Caco-2 (cell line): ENCODE data around the gene LRRC14B. TPM values are rescaled to one million over a fixed set of nuclear protein-coding genes. Genes with fewer than 3 reads are reported as not detected.

Experiments used
- BruUV-seq: library from RNA; stranded (reverse); fragments of 400-500 nt; replicated peaks from 2 replicates; lab custom pipeline; 2021; lab: Mats Ljungman, UMichigan
- CTCF ChIA-PET: fragments of 300-600 bp; sonication (Branson Sonifier 250); formaldehyde crosslinking; loops from one replicate; lab custom pipeline; 2022; ENCODE audit warnings: antibody characterized with exemption; lab: Charles Lee
- POLR2A ChIA-PET: fragments of 300-600 bp; sonication (Branson Sonifier 250); formaldehyde crosslinking; loops from one replicate; lab custom pipeline; 2022; ENCODE audit warnings: antibody characterized with exemption; lab: Charles Lee
- DNase-seq, 2 experiments: peaks; one replicate each; pipeline versions ENCODE4 v3.0.0 to v3.0.0-alpha.2; 2020 to 2022
- H3K27me3 ChIP-seq: replicated peaks from 2 replicates; pipeline ENCODE4 v1.6.0; 2011; ENCODE audit warnings: low read length; ENCODE audit not compliant: control insufficient read depth, insufficient read depth
- H3K36me3 ChIP-seq: 2 replicates; pipeline ENCODE4 v1.5.1; 2011; ENCODE audit warnings: low read length; ENCODE audit not compliant: control insufficient read depth, insufficient read depth
- H3K4me1 ChIP-seq: fragments of 250-450 bp; sonication (Bioruptor Pico); 2 replicates; pipeline ENCODE4 v1.5.1; 2020; ENCODE audit warnings: mild to moderate bottlenecking
- H3K4me3 ChIP-seq: 2 replicates; pipeline ENCODE4 v1.5.1; 2011; ENCODE audit warnings: low read depth, mild to moderate bottlenecking, control low read depth, low read length
- H3K9me3 ChIP-seq: fragments of 250-450 bp; sonication (Bioruptor Pico); 2 replicates; pipeline ENCODE4 v1.5.1; 2020; ENCODE audit warnings: mild to moderate bottlenecking, moderate library complexity
- H3K27ac Mint-ChIP-seq: one replicate; pipeline ENCODE4 v1.8.0; 2022; ENCODE audit warnings: mixed read lengths; ENCODE audit not compliant: unreplicated experiment
- H3K27me3 Mint-ChIP-seq: one replicate; pipeline ENCODE4 v1.8.0; 2022; ENCODE audit warnings: mixed read lengths; ENCODE audit not compliant: insufficient read depth, unreplicated experiment
- H3K36me3 Mint-ChIP-seq: one replicate; pipeline ENCODE4 v1.8.0; 2022; ENCODE audit warnings: mild to moderate bottlenecking, mixed read lengths; ENCODE audit not compliant: insufficient read depth, unreplicated experiment
- H3K4me1 Mint-ChIP-seq: one replicate; pipeline ENCODE4 v1.8.0; 2022; ENCODE audit warnings: low read depth, mixed read lengths; ENCODE audit not compliant: unreplicated experiment
- H3K4me3 Mint-ChIP-seq: one replicate; pipeline ENCODE4 v1.8.0; 2022; ENCODE audit warnings: mild to moderate bottlenecking, moderate library complexity, mixed read lengths; ENCODE audit not compliant: unreplicated experiment
- H3K9me3 Mint-ChIP-seq: one replicate; pipeline ENCODE4 v1.8.0; 2022; ENCODE audit warnings: mixed read lengths; ENCODE audit not compliant: unreplicated experiment
- intact Hi-C: fragments of 100-400 bp; cut with micrococcal nuclease; formaldehyde crosslinking; loops from one replicate; pipeline ENCODE4 v1.10.0; 2022; ENCODE audit not compliant: unreplicated experiment
- total RNA-seq: library from RNA; stranded (reverse); gene quantifications from 2 replicates; pipeline ENCODE4 v1.2.3, GENCODE V29; 2022
- TF ChIP-seq, protein P1 (sequence below), 2 experiments: fragments of 200-600 bp in 1 of 2; IDR thresholded peaks; 1 replicate in 1 of 2; 2 replicates in 1 of 2; pipeline versions ENCODE4 v1.5.1 to v1.8.0; 2011 to 2022; ENCODE audit warnings: antibody characterized with exemption in 1 of 2, control low read depth in 1 of 2, inconsistent platforms in 1 of 2, low read depth in 1 of 2, low read length in 1 of 2, mild to moderate bottlenecking in 1 of 2, moderate library complexity in 1 of 2; ENCODE audit not compliant: insufficient read depth in 1 of 2, severe bottlenecking in 1 of 2, unreplicated experiment in 1 of 2

Gene LRRC14B
- total RNA-seq, 1 experiment from 2014 or later = not detected

- POLR2A ChIA-PET = no interaction called here
Measured at GRCh38 chr5:203246-203930, 12.1 kb downstream of the LRRC14B start.

DNA sequence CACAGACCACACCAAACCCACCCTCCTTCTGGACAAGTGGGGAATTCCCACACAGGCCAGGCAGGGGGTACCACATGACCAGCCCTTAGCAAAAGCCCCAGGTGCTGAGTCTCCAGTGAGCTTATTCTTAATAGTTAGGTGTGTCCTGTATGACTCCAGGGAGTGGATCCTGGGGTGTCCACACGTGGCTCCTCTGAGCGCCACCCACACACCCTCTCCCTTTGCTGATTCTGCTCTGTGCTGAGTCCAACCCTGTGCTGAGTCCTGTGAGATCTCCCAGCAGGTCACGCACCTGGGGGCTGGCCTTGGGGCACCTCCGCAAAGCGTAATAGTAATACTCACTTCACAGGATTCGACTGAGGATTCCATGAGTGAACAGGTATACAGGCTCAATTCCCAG, 12.7 kb downstream of the LRRC14B start:
- no peaks in the 10 kb centered on the region for H3K9me3 Mint-ChIP-seq
- TF ChIP-seq, protein P1, sequence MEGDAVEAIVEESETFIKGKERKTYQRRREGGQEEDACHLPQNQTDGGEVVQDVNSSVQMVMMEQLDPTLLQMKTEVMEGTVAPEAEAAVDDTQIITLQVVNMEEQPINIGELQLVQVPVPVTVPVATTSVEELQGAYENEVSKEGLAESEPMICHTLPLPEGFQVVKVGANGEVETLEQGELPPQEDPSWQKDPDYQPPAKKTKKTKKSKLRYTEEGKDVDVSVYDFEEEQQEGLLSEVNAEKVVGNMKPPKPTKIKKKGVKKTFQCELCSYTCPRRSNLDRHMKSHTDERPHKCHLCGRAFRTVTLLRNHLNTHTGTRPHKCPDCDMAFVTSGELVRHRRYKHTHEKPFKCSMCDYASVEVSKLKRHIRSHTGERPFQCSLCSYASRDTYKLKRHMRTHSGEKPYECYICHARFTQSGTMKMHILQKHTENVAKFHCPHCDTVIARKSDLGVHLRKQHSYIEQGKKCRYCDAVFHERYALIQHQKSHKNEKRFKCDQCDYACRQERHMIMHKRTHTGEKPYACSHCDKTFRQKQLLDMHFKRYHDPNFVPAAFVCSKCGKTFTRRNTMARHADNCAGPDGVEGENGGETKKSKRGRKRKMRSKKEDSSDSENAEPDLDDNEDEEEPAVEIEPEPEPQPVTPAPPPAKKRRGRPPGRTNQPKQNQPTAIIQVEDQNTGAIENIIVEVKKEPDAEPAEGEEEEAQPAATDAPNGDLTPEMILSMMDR (IDR thresholded peaks at IDR 0.05; ENCODE audit: insufficient read depth in 1 of 2, low read depth in 1 of 2, low read length in 1 of 2, severe bottlenecking in 1 of 2, unreplicated experiment in 1 of 2) = no peak
- H3K4me1 Mint-ChIP-seq = peaks cover 7% of the 10 kb centered on the region
- BruUV-seq = no TSS peak
- no peaks in the 10 kb centered on the region for H3K27me3 ChIP-seq
- no peak for DNase-seq
- no peaks in the 10 kb centered on the region for H3K4me1 ChIP-seq
- H3K9me3 ChIP-seq = no peaks in the 10 kb centered on the region
- no peaks in the 10 kb centered on the region for H3K36me3 ChIP-seq
- peaks cover 25% of the 10 kb centered on the region for H3K36me3 Mint-ChIP-seq
- intact Hi-C loops = no loop called here
- H3K4me3 Mint-ChIP-seq = no peak overlapping the region
- no peak overlapping the region for H3K4me3 ChIP-seq
- ChIA-PET POLR2A (no interaction called here), CTCF (no interaction called here)
- H3K27ac Mint-ChIP-seq = no peak overlapping the region
- no peaks in the 10 kb centered on the region for H3K27me3 Mint-ChIP-seq

More at GRCh38 chr5:203246-203930, 12.1 kb downstream of the LRRC14B start:
- Histone ChIP-seq H3K36me3 (no peaks in the 10 kb centered on the region), H3K4me3 (no peak overlapping the region), H3K4me1 (no peaks in the 10 kb centered on the region), H3K27me3 (no peaks in the 10 kb centered on the region), H3K9me3 (no peaks in the 10 kb centered on the region)
- H3K9me3 Mint-ChIP-seq = no peaks in the 10 kb centered on the region
- DNase-seq = no peak
- H3K36me3 Mint-ChIP-seq = peaks cover 27% of the 10 kb centered on the region
- BruUV-seq = no TSS peak
- H3K27me3 Mint-ChIP-seq = no peaks in the 10 kb centered on the region
- CTCF ChIA-PET = interaction anchor here (0.8 kb wide), 1 partner anchor 15 kb away, joined by 3 read pairs; no protein-coding TSS in a partner anchor
- intact Hi-C loops = no loop called here
- H3K4me1 Mint-ChIP-seq = peaks cover 7% of the 10 kb centered on the region
- no peak overlapping the region for H3K27ac Mint-ChIP-seq
- TF ChIP-seq, protein P1 (IDR thresholded peaks at IDR 0.05; ENCODE audit: insufficient read depth in 1 of 2, low read depth in 1 of 2, low read length in 1 of 2, severe bottlenecking in 1 of 2, unreplicated experiment in 1 of 2) = no peak
- no peak overlapping the region for H3K4me3 Mint-ChIP-seq

- Mint-ChIP-seq H3K36me3 (peaks cover 21% of the 10 kb centered on the region), H3K27me3 (no peaks in the 10 kb centered on the region), H3K4me1 (peaks cover 7% of the 10 kb centered on the region), H3K9me3 (no peaks in the 10 kb centered on the region), H3K4me3 (no peak overlapping the region), H3K27ac (no peak overlapping the region)
- DNase-seq = no peak
- ChIA-PET CTCF (no interaction called here), POLR2A (no interaction called here)
- Histone ChIP-seq H3K4me1 (no peaks in the 10 kb centered on the region), H3K9me3 (no peaks in the 10 kb centered on the region), H3K4me3 (no peak overlapping the region), H3K27me3 (no peaks in the 10 kb centered on the region), H3K36me3 (no peaks in the 10 kb centered on the region)
- BruUV-seq = no TSS peak
- intact Hi-C loops = no loop called here
- TF ChIP-seq, protein P1 (IDR thresholded peaks at IDR 0.05; ENCODE audit: insufficient read depth in 1 of 2, low read depth in 1 of 2, low read length in 1 of 2, severe bottlenecking in 1 of 2, unreplicated experiment in 1 of 2) = no peak
Measured at GRCh38 chr5:204462-204861, 13.2 kb downstream of the LRRC14B start.
